Activated CD4-positive, alpha-beta T cell treated with anti-CD3 and anti-CD28 coated beads for 48 hours (primary cell): ENCODE data around the gene TMCO1.
"Not testable (repeated sequence)": the region's sequence is repeated elsewhere in the genome, so short reads cannot be mapped to it uniquely, and the experiment has no call there.

Experiments
- DNase-seq: peaks from one replicate; pipeline ENCODE4 v3.0.0-alpha.2; 2020

The TMCO1 gene

GRCh38 chr1:165768513-165769394 is at the start of gene TMCO1:
Gene TMCO1, minus strand, starts transcription at chr1:165768868. Its CDS starts 117 bp downstream, at chr1:165768751.
- peak; percentile 94 for DNase-seq

- no peak for DNase-seq
These were observed 48.3 kb upstream of the TMCO1 start for GRCh38 chr1:165816826-165817497.

GRCh38 chr1:165816157-165816556 is 47.5 kb upstream of the TMCO1 start:
- DNase-seq: no peak

GRCh38 chr1:165815725-165816124 is 47.1 kb upstream of the TMCO1 start:
- no peak for DNase-seq

- DNase-seq: no peak
These were observed 38.9 kb upstream of the TMCO1 start for GRCh38 chr1:165807613-165808012.

GRCh38 chr1:165804513-165804912 is 35.8 kb upstream of the TMCO1 start:
- not testable (repeated sequence) for DNase-seq

GRCh38 chr1:165799387-165799786 is 30.7 kb upstream of the TMCO1 start:
- DNase-seq: no peak

GRCh38 chr1:165795894-165796293 is 27.2 kb upstream of the TMCO1 start:
- no peak for DNase-seq

GRCh38 chr1:165793951-165794350 is 25.3 kb upstream of the TMCO1 start:
- DNase-seq: no peak

- DNase-seq: no peak
These were observed 19.1 kb upstream of the TMCO1 start for GRCh38 chr1:165787741-165788140.

GRCh38 chr1:165783519-165783918 is 14.9 kb upstream of the TMCO1 start:
- not testable (repeated sequence) for DNase-seq

GRCh38 chr1:165778197-165778596 is 9.5 kb upstream of the TMCO1 start:
- DNase-seq: not testable (repeated sequence)

- no peak for DNase-seq
These were observed 4.8 kb upstream of the TMCO1 start for GRCh38 chr1:165773324-165773965.

- no peak for DNase-seq
These were observed 4.1 kb upstream of the TMCO1 start for GRCh38 chr1:165772739-165773138.

- DNase-seq: no peak
These were observed 4.4 kb downstream of the TMCO1 start for GRCh38 chr1:165764277-165764676.

GRCh38 chr1:165763442-165763841 is 5.2 kb downstream of the TMCO1 start:
- peak; percentile 47 for DNase-seq

GRCh38 chr1:165762725-165763124 is 5.9 kb downstream of the TMCO1 start:
- no peak for DNase-seq

- DNase-seq: no peak
These were observed 9.6 kb downstream of the TMCO1 start for GRCh38 chr1:165759095-165759494.

- DNase-seq: no peak
These were observed 13.2 kb downstream of the TMCO1 start for GRCh38 chr1:165755393-165756010.

- no peak for DNase-seq
These were observed 14.7 kb downstream of the TMCO1 start for GRCh38 chr1:165753934-165754333.

- DNase-seq: no peak
These were observed 20.1 kb downstream of the TMCO1 start for GRCh38 chr1:165748550-165748949.

- DNase-seq: no peak
These were observed 20.8 kb downstream of the TMCO1 start for GRCh38 chr1:165747632-165748447.
